ENCODE data around the gene STX1A.
"Not testable (repeated sequence)": the region's sequence is repeated elsewhere in the genome, so short reads cannot be mapped to it uniquely, and the experiment has no call there.

Gene STX1A

GRCh38 chr7:73734619-73735527 is 15.4 kb upstream of the STX1A start:
- no peak overlapping the region for H3K27ac ChIP-seq (ENCODE audit: low read length)
- H3K9ac ChIP-seq (ENCODE audit: low read depth, low read length), result no peak overlapping the region
- no peak overlapping the region for H3K4me3 ChIP-seq (ENCODE audit: low read length)
- no peaks in the 10 kb centered on the region for H3K9me3 ChIP-seq (ENCODE audit: insufficient read depth, low read depth, low read length)
- peaks cover 21% of the 10 kb centered on the region for H3K36me3 ChIP-seq (ENCODE audit: insufficient read depth, low read depth, low read length)
- peaks cover 2% of the 10 kb centered on the region; the same call in 1 of the 2 replicates for H3K27me3 ChIP-seq (ENCODE audit: insufficient read depth, low read length)
- H3K4me1 ChIP-seq (ENCODE audit: insufficient read depth, low read length), result 0 out of 2 replicates have a peak, but pooled peaks cover 4% of the 10 kb centered on the region

GRCh38 chr7:73732397-73732796 is 12.9 kb upstream of the STX1A start:
- H3K9me3 ChIP-seq (ENCODE audit: insufficient read depth, low read depth, low read length), result no peaks in the 10 kb centered on the region
- H3K27me3 ChIP-seq (ENCODE audit: insufficient read depth, low read length), result no peaks in the 10 kb centered on the region
- no peak overlapping the region for H3K27ac ChIP-seq (ENCODE audit: low read length)
- no peak overlapping the region for H3K9ac ChIP-seq (ENCODE audit: low read depth, low read length)
- H3K4me1 ChIP-seq (ENCODE audit: insufficient read depth, low read length), result 0 out of 2 replicates have a peak, but pooled peaks cover 4% of the 10 kb centered on the region
- no peak overlapping the region for H3K4me3 ChIP-seq (ENCODE audit: low read length)
- H3K36me3 ChIP-seq (ENCODE audit: insufficient read depth, low read depth, low read length), result peaks cover 17% of the 10 kb centered on the region

- Histone ChIP-seq H3K9ac (ENCODE audit: low read depth, low read length) (no peak overlapping the region), H3K4me1 (ENCODE audit: insufficient read depth, low read length) (0 out of 2 replicates have a peak, but pooled peaks cover 4% of the 10 kb centered on the region), H3K4me3 (ENCODE audit: low read length) (no peak overlapping the region), H3K27me3 (ENCODE audit: insufficient read depth, low read length) (no peaks in the 10 kb centered on the region), H3K9me3 (ENCODE audit: insufficient read depth, low read depth, low read length) (no peaks in the 10 kb centered on the region), H3K27ac (ENCODE audit: low read length) (no peak overlapping the region), H3K36me3 (ENCODE audit: insufficient read depth, low read depth, low read length) (no peaks in the 10 kb centered on the region)
These were observed 11.0 kb upstream of the STX1A start for GRCh38 chr7:73730485-73730884.

- no peak overlapping the region for H3K9ac ChIP-seq (ENCODE audit: low read depth, low read length)
- H3K4me1 ChIP-seq (ENCODE audit: insufficient read depth, low read length), result 0 out of 2 replicates have a peak, but pooled peaks cover 4% of the 10 kb centered on the region
- no peaks in the 10 kb centered on the region for H3K9me3 ChIP-seq (ENCODE audit: insufficient read depth, low read depth, low read length)
- no peak overlapping the region for H3K4me3 ChIP-seq (ENCODE audit: low read length)
- H3K27ac ChIP-seq (ENCODE audit: low read length), result no peak overlapping the region
- H3K36me3 ChIP-seq (ENCODE audit: insufficient read depth, low read depth, low read length), result no peaks in the 10 kb centered on the region
- H3K27me3 ChIP-seq (ENCODE audit: insufficient read depth, low read length), result no peaks in the 10 kb centered on the region
These were observed 9.1 kb upstream of the STX1A start for GRCh38 chr7:73728551-73728950.

- Histone ChIP-seq H3K9ac (ENCODE audit: low read depth, low read length) (no peak overlapping the region), H3K27me3 (ENCODE audit: insufficient read depth, low read length) (no peaks in the 10 kb centered on the region), H3K4me3 (ENCODE audit: low read length) (no peak overlapping the region), H3K4me1 (ENCODE audit: insufficient read depth, low read length) (0 out of 2 replicates have a peak, but pooled peaks cover 4% of the 10 kb centered on the region), H3K36me3 (ENCODE audit: insufficient read depth, low read depth, low read length) (no peaks in the 10 kb centered on the region), H3K27ac (ENCODE audit: low read length) (no peak overlapping the region), H3K9me3 (ENCODE audit: insufficient read depth, low read depth, low read length) (no peaks in the 10 kb centered on the region)
These were observed 8.5 kb upstream of the STX1A start for GRCh38 chr7:73727952-73728351.

- no peak overlapping the region for H3K4me3 ChIP-seq (ENCODE audit: low read length)
These were observed 6.6 kb upstream of the STX1A start for GRCh38 chr7:73726083-73726466.

GRCh38 chr7:73723813-73724212 is 4.3 kb upstream of the STX1A start:
- Histone ChIP-seq H3K4me3 (ENCODE audit: low read length) (no peak overlapping the region), H3K27ac (ENCODE audit: low read length) (no peak overlapping the region), H3K27me3 (ENCODE audit: insufficient read depth, low read length) (peaks cover 13% of the 10 kb centered on the region)

More at GRCh38 chr7:73726083-73726466, 6.6 kb upstream of the STX1A start:
- no peak overlapping the region for H3K27ac ChIP-seq (ENCODE audit: low read length)
- no peaks in the 10 kb centered on the region for H3K27me3 ChIP-seq (ENCODE audit: insufficient read depth, low read length)
- H3K36me3 ChIP-seq (ENCODE audit: insufficient read depth, low read depth, low read length), result no peaks in the 10 kb centered on the region
- H3K9ac ChIP-seq (ENCODE audit: low read depth, low read length), result no peak overlapping the region
- 0 out of 2 replicates have a peak, but pooled peaks cover 4% of the 10 kb centered on the region for H3K4me1 ChIP-seq (ENCODE audit: insufficient read depth, low read length)
- H3K9me3 ChIP-seq (ENCODE audit: insufficient read depth, low read depth, low read length), result no peaks in the 10 kb centered on the region

GRCh38 chr7:73722785-73723184 is 3.3 kb upstream of the STX1A start:
- Histone ChIP-seq H3K4me1 (ENCODE audit: insufficient read depth, low read length) (no peaks in the 10 kb centered on the region), H3K9me3 (ENCODE audit: insufficient read depth, low read depth, low read length) (no peaks in the 10 kb centered on the region), H3K36me3 (ENCODE audit: insufficient read depth, low read depth, low read length) (no peaks in the 10 kb centered on the region), H3K9ac (ENCODE audit: low read depth, low read length) (no peak overlapping the region), H3K27ac (ENCODE audit: low read length) (no peak overlapping the region), H3K27me3 (ENCODE audit: insufficient read depth, low read length) (peaks cover 23% of the 10 kb centered on the region), H3K4me3 (ENCODE audit: low read length) (no peak overlapping the region)

More at GRCh38 chr7:73723813-73724212, 4.3 kb upstream of the STX1A start:
- H3K9ac ChIP-seq (ENCODE audit: low read depth, low read length), result no peak overlapping the region
- H3K9me3 ChIP-seq (ENCODE audit: insufficient read depth, low read depth, low read length), result no peaks in the 10 kb centered on the region
- no peaks in the 10 kb centered on the region for H3K4me1 ChIP-seq (ENCODE audit: insufficient read depth, low read length)
- no peaks in the 10 kb centered on the region for H3K36me3 ChIP-seq (ENCODE audit: insufficient read depth, low read depth, low read length)

GRCh38 chr7:73722182-73722581 is 2.7 kb upstream of the STX1A start:
- H3K4me1 ChIP-seq (ENCODE audit: insufficient read depth, low read length); H3K4me3 ChIP-seq (ENCODE audit: low read length); H3K27ac ChIP-seq (ENCODE audit: low read length); H3K9me3 ChIP-seq (ENCODE audit: insufficient read depth, low read depth, low read length); H3K9ac ChIP-seq (ENCODE audit: low read depth, low read length); H3K36me3 ChIP-seq (ENCODE audit: insufficient read depth, low read depth, low read length): not testable (repeated sequence)
- H3K27me3 ChIP-seq (ENCODE audit: insufficient read depth, low read length), result peaks cover 25% of the 10 kb centered on the region

- H3K27ac ChIP-seq (ENCODE audit: low read length), result no peak overlapping the region
- H3K9me3 ChIP-seq (ENCODE audit: insufficient read depth, low read depth, low read length), result no peaks in the 10 kb centered on the region
- H3K4me3 ChIP-seq (ENCODE audit: low read length), result no peak overlapping the region
- no peak overlapping the region for H3K9ac ChIP-seq (ENCODE audit: low read depth, low read length)
- no peaks in the 10 kb centered on the region for H3K36me3 ChIP-seq (ENCODE audit: insufficient read depth, low read depth, low read length)
- no peaks in the 10 kb centered on the region for H3K4me1 ChIP-seq (ENCODE audit: insufficient read depth, low read length)
- H3K27me3 ChIP-seq (ENCODE audit: insufficient read depth, low read length), result peaks cover 25% of the 10 kb centered on the region
These were observed 1.9 kb upstream of the STX1A start for GRCh38 chr7:73721377-73721817.

GRCh38 chr7:73720443-73720842 is 974 bp upstream of the STX1A start:
- peaks cover 25% of the 10 kb centered on the region for H3K27me3 ChIP-seq (ENCODE audit: insufficient read depth, low read length)
- H3K4me1 ChIP-seq (ENCODE audit: insufficient read depth, low read length); H3K27ac ChIP-seq (ENCODE audit: low read length); H3K36me3 ChIP-seq (ENCODE audit: insufficient read depth, low read depth, low read length); H3K9ac ChIP-seq (ENCODE audit: low read depth, low read length); H3K4me3 ChIP-seq (ENCODE audit: low read length); H3K9me3 ChIP-seq (ENCODE audit: insufficient read depth, low read depth, low read length): not testable (repeated sequence)

- Histone ChIP-seq H3K4me1 (ENCODE audit: insufficient read depth, low read length) (no peaks in the 10 kb centered on the region), H3K36me3 (ENCODE audit: insufficient read depth, low read depth, low read length) (no peaks in the 10 kb centered on the region), H3K27me3 (ENCODE audit: insufficient read depth, low read length) (peaks cover 25% of the 10 kb centered on the region), H3K9me3 (ENCODE audit: insufficient read depth, low read depth, low read length) (no peaks in the 10 kb centered on the region), H3K9ac (ENCODE audit: low read depth, low read length) (no peak overlapping the region), H3K27ac (ENCODE audit: low read length) (no peak overlapping the region), H3K4me3 (ENCODE audit: low read length) (peak overlapping the region; percentile 54; the same call in 1 of the 2 replicates)
These were observed 319 bp upstream of the STX1A start for GRCh38 chr7:73719806-73720169.
